Measurements from ENCODE around the gene RANBP1.

The RANBP1 gene

GRCh38 chr22:20125201-20126174 lies 9.6 kb downstream of the RANBP1 start:
- DNase-seq: no peak

DNA sequence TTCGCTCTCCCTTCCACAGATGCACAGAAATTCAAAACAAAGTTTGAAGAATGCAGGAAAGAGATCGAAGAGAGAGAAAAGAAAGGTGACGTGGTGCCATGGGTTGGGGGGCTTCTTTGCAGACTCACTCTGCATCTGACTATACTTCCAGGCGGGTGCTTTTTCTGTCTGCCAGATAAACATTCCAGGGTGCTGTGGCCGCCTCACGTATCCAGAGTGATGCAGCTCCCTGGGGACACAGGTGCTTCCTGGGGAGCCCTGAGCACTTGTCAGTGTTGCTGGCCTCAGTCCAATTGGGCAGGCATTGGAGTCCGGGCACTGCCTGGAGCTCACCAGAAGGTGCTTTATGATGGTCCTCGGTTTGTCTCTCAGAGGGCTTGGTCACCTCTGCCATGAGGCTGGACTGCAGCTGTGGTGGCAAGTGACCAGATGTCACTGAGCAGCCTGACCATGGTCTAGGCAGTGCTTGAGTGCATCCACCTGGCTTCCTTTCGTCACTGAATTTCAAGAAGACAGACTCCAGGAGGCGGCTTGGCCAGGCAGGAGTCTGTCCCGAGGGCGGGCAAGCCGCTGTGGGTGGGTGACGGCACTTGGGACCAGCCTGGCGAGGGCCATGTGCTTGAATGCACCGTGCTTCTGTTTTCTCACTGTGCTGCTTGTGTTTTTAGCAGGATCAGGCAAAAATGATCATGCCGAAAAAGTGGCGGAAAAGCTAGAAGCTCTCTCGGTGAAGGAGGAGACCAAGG lies 10.6 kb downstream of the RANBP1 start:
- no peak for DNase-seq

GRCh38 chr22:20127318-20127868 lies 11.5 kb downstream of the RANBP1 start:
- no peak for DNase-seq

- no peak for DNase-seq
Measured at GRCh38 chr22:20127869-20128618, 12.1 kb downstream of the RANBP1 start.

GRCh38 chr22:20128619-20128901 lies 12.7 kb downstream of the RANBP1 start:
- DNase-seq: no peak

GRCh38 chr22:20128902-20129746 lies 13.2 kb downstream of the RANBP1 start:
- DNase-seq: peak; percentile 52

GRCh38 chr22:20129747-20130014 lies 13.8 kb downstream of the RANBP1 start:
- no peak for DNase-seq

- no peak for DNase-seq
Measured at GRCh38 chr22:20130319-20130718, 14.4 kb downstream of the RANBP1 start.

- peak; percentile 30 for DNase-seq
Measured at GRCh38 chr22:20130731-20131596, 15.1 kb downstream of the RANBP1 start.

GRCh38 chr22:20131597-20131858 lies 15.6 kb downstream of the RANBP1 start, which contains the start of gene ZDHHC8:
Gene ZDHHC8, plus strand, starts transcription at chr22:20131804. Its CDS starts 144 bp downstream, at chr22:20131948.
- no peak for DNase-seq

DNA sequence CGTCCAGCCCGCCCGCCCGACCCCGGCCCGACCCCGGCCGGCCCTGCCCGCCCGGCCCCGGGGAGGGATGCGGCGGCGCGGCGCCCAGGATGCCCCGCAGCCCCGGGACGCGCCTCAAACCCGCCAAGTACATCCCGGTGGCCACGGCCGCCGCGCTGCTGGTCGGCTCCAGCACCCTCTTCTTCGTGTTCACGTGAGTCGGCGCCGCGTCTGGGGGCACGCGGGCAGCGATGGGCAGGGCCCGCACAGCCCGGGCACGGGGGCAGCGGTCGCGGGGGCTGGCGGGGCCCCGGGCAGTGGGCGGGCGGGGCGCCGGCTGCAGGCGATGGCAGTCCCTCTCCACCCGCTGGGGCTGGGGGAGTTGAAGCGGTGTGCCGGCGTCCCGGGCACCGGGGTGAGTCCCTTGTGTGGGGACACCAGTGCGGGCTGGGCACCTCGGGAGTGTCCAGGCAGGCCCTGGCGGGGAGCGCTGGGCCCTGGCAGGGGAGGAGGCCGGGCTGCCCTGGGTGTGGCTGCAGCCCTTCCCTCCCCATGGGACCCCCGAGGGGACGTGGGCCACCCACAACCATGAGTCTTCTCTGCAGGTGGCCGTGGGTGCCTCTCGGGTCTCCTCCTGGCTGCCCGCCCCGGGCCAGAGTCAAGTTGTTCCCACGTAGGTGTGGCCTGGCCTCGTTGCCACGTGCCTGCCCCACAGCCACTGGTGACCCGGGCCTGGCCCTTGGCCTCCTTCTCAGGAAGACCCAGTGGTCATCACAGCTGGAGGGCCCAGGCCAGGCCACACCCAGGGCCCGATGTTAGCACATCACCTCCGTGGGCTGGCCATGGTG lies 16.2 kb downstream of the RANBP1 start:
- no peak for DNase-seq

DNA sequence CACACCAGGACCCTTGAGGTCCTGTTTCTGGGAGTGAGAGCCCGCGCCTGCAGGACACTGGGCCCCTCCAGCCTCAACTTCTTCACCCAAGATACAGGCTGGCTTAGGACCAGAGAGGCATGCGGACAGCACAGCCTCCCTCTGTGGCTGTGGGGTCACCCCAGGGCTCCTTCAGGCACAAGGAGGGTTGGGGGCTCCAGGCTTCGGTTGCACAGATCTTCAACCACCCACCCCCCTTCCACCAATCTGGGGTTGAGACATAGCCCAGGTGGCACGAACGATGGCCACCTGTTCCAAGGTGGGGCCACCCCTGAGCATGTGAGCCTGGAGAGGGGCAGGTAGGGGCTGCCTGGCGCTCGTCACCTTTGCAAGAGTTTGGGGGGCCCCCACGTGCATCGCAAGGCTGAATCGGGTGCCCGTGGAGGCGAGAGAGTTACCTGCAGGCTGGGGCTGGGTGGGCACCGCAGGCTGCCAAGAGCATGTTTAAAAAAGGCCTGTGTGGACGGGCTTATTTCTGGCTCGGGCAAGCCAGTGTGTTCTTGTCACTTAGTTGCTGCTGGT lies 16.9 kb downstream of the RANBP1 start:
- no peak for DNase-seq

DNA sequence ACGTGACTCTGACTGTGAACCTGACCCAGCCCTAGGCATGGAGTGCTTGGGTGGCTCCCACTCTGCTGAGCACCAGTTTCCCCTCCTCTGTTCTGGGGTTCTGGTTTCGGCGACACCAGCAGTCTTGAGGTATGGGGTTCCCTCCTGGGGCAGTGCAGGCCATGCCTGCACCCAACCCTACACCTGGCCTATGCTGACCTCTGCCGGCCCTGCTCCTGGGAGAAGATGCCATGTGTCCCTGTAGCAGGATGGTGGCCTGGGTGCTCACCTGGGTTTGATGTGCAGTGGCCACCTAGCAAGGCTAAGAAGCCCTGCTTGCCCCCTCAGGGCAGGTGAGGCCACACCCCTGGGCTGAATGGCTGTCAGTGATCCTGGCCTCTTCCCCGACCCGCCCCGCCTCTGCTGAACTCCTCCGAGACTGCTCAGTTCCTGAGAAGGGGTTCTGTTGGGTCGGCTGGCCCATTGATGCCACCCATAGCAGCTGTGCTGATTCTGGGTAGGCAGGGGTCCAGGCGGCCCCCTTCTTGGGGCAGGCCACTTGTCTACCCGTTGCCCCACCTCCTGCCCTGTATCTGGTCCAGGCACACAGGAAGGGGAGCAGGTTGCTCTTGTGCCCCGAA lies 18.1 kb downstream of the RANBP1 start:
- DNase-seq: no peak

GRCh38 chr22:20135265-20135664 lies 19.4 kb downstream of the RANBP1 start:
- no peak for DNase-seq

GRCh38 chr22:20135806-20136602 lies 20.1 kb downstream of the RANBP1 start:
- no peak for DNase-seq

GRCh38 chr22:20136603-20136873 lies 20.6 kb downstream of the RANBP1 start:
- DNase-seq: no peak

- DNase-seq: no peak
Measured at GRCh38 chr22:20137113-20137512, 21.2 kb downstream of the RANBP1 start.

DNA sequence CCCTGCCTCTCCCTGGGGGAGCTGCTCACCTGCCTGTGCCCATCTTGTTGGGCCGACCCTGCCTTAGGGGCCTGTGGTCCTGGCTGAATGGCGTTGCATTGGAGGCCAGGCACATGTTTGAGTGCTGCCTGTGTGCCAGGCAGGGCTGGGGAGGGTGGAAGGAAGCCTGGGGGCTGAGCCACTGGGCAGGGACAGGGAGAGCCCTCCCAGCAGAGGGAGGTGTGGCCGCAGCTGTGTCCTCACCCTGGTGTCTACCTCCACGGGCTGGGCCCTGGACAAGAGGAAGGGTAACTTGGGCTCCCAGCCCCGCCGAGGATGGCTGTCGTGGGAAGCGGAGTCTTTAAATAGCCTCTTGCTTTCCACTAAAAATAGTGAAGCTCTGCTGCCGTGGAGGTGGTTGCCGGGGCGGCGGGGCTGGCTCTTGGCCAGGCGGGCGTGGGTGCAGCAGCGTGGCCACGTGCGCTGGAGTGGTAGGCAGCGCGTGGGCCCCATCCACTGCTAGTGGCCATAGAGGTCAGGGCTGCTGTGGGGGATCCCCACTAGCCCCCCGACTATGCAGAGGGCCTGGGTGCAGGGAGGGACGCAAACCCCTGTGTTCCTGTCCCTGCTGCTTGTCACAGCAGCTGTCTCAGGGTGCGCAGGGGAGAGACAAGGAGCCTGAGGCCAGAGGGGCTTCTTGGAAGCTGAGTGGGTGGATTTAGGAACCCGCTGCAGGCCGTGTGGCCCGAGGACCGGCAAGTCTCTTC lies 21.9 kb downstream of the RANBP1 start:
- peak; percentile 34 for DNase-seq

DNA sequence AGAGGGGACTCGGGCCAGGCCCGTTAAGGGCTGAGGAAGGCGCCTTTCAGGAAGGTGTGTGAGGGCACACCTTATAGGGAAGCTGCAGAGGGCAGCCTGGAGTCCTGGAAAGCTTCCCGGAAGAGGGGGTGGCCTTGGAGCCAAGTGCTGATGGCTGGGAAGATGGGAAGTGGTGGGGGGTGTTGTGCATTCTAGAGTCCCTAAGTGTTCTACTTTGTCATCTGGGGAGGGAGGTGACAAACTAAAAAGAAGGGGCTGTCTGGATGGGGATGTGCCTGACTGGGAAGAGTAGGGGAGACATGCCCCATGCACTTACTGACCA lies 22.5 kb downstream of the RANBP1 start:
- DNase-seq: no peak

Measured in MV-4-11 (cell line).